OCI-LY7 (cell line): ENCODE measurements around the gene NACA2.

Source experiments
- CTCF ChIP-seq: fragments of 200-600 bp; sonication (generic); conservative IDR thresholded peaks from 2 replicates; pipeline ENCODE4 v1.5.1; 2014; ENCODE audit warnings: mild to moderate bottlenecking, antibody characterized with exemption, low read length, moderate library complexity, mixed read lengths
- EZH2phosphoT487 ChIP-seq: fragments of 200-600 bp; sonication (generic); IDR thresholded peaks from 2 replicates; pipeline ENCODE4 v1.6.1; 2018; ENCODE audit warnings: low read depth, borderline replicate concordance, mild to moderate bottlenecking, mixed run types, antibody characterized with exemption, low read length, moderate library complexity, mixed read lengths

- no peak for TF ChIP-seq CTCF
- TF ChIP-seq EZH2phosphoT487: no peak
Observed at GRCh38 chr17:61542027-61542426, 49.0 kb downstream of the NACA2 start.
